GM12864 (cell line): ENCODE results near the gene URB1.

Experiments used
- DNase-seq: peaks from one replicate; pipeline ENCODE4 v3.0.0-alpha.2; 2011; ENCODE audit warnings: low read depth
- H3K4me3 ChIP-seq: 2 replicates; pipeline ENCODE4 v1.5.1; 2011; ENCODE audit warnings: mild to moderate bottlenecking, low read depth, low read length, control low read depth
- TF ChIP-seq, protein P1 (sequence below): IDR thresholded peaks from 2 replicates; pipeline ENCODE4 v1.5.1; 2011; ENCODE audit warnings: low read depth, mild to moderate bottlenecking, moderate library complexity, low read length, control low read depth, inconsistent platforms; ENCODE audit errors: missing control alignments

Gene URB1

DNA sequence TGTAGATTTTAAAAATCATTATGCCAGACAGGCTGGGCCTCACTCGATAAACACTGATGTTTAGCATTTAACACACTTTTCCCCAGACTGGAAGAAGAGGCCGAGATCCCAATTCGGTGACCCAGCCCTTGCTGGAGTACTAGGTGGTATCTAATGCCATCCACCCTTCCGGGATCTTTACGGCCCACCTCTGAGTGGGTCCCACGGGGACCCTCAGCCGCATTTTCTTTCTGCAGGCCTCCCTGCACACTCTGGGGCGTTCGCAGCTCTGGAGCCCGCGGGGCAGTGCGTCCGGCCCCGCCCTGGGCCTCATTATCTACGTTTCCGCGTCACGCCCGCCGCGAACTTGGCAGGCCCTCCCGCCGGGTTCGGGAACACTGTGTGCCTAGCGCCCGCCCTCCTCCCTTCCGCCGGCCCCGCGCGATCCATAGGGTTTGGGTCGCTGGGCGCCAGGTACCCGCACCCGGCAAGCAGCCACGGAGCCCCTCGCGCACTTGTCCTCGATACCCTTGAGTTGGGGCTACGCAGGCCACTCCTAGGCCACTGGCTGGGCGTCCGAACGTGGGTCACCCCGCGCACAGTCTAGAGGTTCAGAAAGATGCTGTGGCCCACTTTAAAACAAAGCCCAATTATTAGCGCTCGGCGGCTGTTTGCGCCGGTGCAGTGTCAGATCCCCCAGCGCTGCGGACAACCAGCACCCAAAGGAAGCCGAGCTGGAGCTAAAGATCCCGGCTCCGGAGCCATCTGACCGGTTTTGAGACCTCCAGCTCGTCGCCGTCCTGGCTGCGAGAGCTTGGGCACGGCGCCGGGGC, 18.7 kb upstream of the URB1 start:
- TF ChIP-seq, protein P1, sequence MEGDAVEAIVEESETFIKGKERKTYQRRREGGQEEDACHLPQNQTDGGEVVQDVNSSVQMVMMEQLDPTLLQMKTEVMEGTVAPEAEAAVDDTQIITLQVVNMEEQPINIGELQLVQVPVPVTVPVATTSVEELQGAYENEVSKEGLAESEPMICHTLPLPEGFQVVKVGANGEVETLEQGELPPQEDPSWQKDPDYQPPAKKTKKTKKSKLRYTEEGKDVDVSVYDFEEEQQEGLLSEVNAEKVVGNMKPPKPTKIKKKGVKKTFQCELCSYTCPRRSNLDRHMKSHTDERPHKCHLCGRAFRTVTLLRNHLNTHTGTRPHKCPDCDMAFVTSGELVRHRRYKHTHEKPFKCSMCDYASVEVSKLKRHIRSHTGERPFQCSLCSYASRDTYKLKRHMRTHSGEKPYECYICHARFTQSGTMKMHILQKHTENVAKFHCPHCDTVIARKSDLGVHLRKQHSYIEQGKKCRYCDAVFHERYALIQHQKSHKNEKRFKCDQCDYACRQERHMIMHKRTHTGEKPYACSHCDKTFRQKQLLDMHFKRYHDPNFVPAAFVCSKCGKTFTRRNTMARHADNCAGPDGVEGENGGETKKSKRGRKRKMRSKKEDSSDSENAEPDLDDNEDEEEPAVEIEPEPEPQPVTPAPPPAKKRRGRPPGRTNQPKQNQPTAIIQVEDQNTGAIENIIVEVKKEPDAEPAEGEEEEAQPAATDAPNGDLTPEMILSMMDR: no peak

DNA sequence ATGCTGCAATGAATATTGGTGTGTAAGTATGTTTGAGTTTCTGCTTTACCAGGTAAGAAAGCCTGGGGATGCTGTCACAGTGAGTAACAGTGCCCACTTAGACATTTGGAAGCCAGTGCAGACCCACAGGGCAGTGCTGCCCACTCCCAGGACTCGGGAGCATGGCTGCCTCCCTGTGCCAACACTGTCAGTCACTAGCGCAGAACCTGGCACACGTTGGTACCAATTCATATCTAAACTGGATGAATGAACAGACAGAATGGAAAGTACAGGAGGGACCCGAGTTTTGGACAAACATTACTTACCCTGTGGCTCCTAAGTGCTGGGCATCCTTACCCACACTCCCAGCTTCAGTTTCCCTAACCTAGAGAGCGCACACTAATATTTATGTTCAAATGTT, 18.1 kb upstream of the URB1 start:
- H3K4me3 ChIP-seq: no peak overlapping the region
- no peak for DNase-seq

More for the DNA sequence above, 18.7 kb upstream of the URB1 start:
- peak overlapping the region; percentile 16 for H3K4me3 ChIP-seq
- DNase-seq: no peak

DNA sequence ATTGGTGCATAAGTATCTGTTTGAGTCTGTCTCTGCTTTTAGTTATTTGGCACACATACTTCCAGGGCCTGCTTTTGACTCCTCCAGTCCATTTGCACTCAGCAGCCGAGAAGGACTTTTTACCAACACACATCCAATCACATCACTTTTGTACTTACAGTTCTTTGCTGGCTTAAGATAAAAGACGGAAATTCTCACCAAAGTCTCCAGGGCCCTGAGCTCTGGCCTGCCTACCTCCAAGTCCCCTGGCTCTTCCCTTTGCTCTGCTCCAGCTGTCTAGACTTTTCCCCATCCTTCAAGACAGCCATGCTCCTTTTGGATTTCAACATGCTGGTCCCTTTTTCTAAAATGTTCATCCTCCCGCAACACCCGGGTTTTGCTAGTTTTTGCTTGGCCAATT, 17.5 kb upstream of the URB1 start:
- no peak overlapping the region for H3K4me3 ChIP-seq
- no peak for DNase-seq
- TF ChIP-seq, protein P1: no peak

More for the DNA sequence above, 18.1 kb upstream of the URB1 start:
- TF ChIP-seq, protein P1: no peak

DNA sequence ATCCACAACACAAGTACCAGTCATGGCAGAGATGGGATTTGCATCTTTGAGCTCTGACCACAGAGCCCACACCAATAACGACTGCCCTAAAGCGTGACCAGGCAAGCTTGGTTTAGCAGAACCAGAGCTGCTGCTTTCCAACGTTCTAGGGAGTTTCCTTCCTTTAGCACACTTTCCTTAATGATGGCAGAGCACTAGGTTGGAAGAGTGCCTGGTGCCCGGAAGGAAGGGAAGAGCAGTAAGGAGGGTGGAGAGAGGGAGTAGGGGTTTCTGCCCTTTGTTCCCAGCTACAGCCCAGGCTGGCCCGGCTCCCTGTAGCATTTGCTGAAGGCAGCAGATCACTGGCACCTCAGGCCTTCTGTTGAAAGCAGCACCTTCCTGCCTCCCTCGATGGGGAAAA, 13.6 kb upstream of the URB1 start:
- no peak for DNase-seq
- TF ChIP-seq, protein P1: no peak
- no peak overlapping the region for H3K4me3 ChIP-seq

DNA sequence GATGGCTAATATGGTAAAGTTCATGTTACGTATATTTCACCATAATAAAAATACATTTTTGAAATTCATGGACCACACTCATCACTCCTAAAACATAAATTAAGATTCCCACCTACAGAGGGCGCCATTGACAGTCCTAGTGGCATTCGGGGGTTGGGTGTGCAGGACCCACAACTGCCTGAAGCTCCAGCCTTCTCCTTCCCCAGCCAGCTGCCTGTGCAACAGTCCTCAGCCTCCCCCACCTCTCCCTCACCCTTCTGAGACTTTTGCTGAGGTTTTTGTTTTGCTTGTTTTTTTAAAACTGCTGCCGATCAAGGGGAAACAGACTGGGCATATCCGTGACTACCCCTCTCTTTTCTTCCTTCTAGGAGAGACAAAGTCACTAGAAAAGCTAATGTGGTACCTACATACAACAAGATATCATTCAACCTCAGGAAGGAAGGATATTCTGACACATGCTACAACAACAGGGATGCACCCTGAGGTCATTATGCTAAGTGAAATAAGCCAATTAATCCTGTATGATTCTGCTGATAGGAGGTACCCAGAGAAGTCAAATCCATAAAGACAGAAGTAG, 10.5 kb upstream of the URB1 start:
- H3K4me3 ChIP-seq: no peak overlapping the region
- DNase-seq: no peak
- TF ChIP-seq, protein P1: peak; percentile 46

DNA sequence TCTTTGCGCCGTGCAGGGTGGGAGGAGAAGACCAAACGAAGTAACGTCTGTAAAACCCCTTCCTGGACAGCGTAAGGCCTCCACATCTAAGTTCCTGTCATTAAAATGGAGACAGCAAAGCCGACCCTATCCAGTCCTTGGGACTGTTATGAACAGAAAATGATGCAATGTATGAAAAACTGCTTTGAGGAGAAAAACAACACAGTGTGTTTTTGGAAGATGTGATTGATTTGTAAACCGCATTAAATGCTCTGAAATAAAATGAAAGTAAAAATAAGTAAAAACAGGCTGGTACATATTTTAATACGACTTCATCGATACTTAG, 827 bp upstream of the URB1 start:
- TF ChIP-seq, protein P1: no peak
- peak overlapping the region; percentile 76 for H3K4me3 ChIP-seq
- DNase-seq: no peak
